ENCODE measurements around the gene MTF1. TPM values are rescaled to one million over a fixed set of nuclear protein-coding genes. Genes with fewer than 3 reads are reported as not detected.

Gene MTF1
- total RNA-seq, 2 donors from 2014 or later = 14.9 to 15.5 TPM

DNA sequence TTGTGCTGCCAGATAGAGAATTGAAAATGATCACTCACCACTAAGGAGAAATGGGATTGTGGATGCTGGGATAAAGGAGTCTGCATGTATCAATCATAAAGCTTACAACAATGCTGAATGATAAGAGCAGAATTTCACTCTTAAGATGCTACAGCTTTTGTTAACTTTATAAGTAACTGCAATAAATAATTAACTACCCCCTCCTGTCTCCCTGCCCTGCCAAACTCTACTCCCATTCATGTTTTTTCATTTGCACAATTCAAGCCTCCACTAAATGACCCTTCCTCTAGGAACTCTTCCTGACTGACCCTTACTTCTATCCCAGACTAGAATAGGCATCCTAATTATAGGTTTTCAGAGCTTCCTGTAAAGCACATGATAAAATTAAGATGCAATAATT lies 14.9 kb downstream of the MTF1 start:
- ATAC-seq = no peak
- intact Hi-C loops (cut with DNase I) = no loop called here

DNA sequence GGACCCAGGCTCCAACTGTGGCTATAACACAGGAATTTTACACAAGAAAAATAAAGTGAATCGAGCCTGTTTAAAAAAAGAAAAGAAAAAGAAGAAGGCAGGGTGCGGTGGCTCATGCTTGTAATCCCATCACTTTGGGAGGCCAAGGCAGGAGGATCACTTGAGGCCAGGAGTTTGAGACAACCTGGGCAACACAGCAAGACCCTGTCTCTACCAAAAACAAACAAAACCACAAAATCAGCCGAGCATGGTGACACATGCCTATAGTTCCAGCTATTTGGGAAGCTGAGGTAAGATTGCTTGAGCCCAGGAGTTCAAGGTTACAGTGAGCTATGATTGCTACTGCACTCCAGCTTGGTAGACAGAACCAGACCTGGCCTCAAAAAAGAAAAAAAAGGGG lies 17.7 kb downstream of the MTF1 start:
- intact Hi-C loops (cut with DNase I) = no loop called here
- no peak for DNase-seq

More for the DNA sequence above, 14.9 kb downstream of the MTF1 start:
- no peak for DNase-seq

DNA sequence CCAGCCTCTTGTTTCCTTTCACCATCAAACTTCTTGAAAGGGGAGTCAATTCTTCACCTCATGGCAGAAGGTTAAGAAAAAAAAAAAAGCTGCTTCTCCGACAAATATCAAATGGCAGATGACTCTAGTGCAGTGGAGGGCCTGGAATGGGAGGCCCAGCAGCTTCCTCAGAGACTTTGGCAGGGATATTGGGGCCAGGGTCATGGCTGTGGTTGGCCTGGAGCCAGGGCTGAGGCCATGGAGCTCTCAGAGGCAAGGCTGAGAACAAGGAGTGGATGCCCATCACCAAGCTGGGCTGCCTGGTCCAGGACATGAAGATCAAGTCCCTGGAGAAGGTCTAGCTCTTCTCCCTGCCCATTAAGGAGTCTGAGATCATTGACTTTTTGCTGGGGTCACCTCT lies 18.7 kb downstream of the MTF1 start:
- intact Hi-C loops (cut with DNase I) = no loop called here
- ATAC-seq (no peak), DNase-seq (no peak)

More for the DNA sequence above, 17.7 kb downstream of the MTF1 start:
- ATAC-seq = no peak

DNA sequence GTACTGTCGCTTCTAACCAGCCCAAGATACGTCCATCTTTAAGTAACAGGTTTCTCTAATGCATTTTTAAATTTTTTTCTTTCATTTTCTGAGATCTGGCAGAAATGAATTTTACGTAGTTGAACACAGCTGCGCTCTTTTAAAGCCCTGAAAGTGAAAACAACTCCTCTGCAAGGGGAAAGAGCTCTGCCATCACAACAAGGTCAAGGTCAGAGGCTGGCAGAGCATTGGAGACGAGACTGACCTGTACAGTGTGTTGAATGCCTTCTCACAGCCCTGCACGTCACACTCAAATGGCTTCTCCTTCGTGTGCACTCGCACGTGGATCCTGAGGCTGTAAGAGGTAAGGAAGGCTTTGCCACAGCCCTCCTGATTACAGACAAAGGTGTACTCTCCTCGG lies 19.7 kb downstream of the MTF1 start:
- intact Hi-C loops (cut with DNase I) = no loop called here
- DNase-seq = no peak
- ATAC-seq = no peak

GRCh38 chr1:37836788-37837187 lies 22.6 kb downstream of the MTF1 start:
- ATAC-seq (no peak), DNase-seq (no peak)
- intact Hi-C loops (cut with DNase I) = no loop called here

DNA sequence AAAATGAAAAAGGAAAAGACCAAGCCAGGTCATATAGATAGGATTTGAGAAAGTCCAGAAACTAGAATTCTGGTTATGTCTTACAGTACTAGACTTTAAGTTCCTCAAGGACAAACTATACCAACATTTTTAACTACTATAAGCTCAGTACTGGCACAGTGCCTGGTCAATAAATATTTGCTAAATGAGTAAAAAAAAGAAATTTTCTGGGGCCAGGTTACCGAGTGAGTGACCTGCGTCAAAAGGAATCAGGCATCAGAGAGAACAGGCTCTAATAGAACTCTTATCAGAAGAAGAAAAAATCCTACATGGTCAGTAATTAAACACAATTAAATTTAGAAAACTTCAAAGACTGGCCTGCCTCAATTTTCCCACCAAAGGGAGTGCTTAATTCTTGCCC lies 27.6 kb downstream of the MTF1 start:
- DNase-seq (no peak), ATAC-seq (no peak)
- intact Hi-C loops (cut with DNase I) = no loop called here

GRCh38 chr1:37831109-37831508 lies 28.3 kb downstream of the MTF1 start:
- intact Hi-C loops (cut with DNase I) = no loop called here
- DNase-seq = no peak

GRCh38 chr1:37828410-37829074 lies 30.9 kb downstream of the MTF1 start:
- DNase-seq = no peak
- intact Hi-C loops (cut with DNase I) = no loop called here
- no peak for ATAC-seq

More at GRCh38 chr1:37831109-37831508, 28.3 kb downstream of the MTF1 start:
- ATAC-seq = no peak

GRCh38 chr1:37825506-37825905 lies 33.9 kb downstream of the MTF1 start:
- intact Hi-C loops (cut with DNase I) = no loop called here
- ATAC-seq = no peak
- no peak for DNase-seq

DNA sequence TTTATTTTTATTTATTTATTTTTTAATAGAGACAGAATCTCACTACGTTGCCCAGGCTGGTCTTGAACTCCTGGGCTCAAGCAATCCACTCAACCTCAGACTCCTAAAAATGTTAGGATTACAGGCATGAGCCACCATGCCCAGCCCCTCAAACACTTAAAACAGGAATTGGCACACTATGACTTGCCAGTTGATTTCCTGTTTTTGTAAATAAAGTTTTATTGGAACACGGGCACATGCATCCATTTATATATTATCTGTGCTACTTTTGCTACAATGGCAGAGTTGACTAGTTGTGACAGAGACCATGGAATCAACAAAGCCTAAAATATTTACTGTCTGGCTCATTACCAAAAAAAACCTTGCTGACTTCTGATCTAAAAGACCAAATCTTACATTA lies 35.4 kb downstream of the MTF1 start:
- ATAC-seq (no peak), DNase-seq (no peak)
- intact Hi-C loops (cut with DNase I) = no loop called here

DNA sequence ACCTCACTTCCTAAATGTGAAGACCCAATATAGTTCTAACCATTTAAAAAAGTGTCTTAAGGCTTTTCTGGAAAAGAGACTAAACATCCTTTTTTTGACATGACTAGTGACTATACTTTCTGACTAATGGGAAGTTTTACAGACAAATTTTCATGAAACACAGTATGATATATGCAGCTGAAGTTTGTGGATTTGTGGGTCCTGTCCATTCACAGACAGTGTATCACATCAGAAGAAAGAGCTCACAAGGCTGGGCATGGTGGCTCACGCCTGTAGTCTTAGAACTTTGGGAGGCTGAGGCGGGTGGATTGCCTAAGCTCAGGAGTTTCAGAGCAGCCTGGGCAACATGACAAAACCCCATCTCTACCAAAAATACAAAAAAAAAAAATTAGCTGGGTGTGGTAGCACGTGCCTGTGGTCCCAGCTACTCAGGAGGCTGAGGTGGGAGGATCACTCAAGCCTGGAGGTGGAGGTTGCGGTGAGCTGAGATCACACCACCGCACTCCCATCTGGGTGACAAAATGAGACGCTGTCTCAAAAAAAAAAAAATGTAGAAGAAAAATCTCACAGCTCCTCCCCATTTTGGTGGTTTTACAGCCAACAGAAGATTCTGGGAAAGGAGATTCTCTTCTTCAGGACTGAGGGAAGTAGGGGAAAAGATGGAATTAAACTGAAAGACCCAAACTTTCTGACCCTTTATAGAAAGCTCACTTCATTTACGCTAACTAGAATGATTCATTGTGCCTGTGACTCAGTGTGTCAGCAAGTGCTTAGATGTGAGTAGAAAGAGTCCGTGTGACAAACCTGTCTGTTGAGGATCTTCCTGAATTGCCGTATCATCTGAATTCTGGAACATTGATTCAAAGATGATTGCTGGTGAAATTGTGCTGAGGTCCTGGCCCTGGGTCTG lies 36.2 kb downstream of the MTF1 start:
- intact Hi-C loops (cut with DNase I) = no loop called here
- ATAC-seq = no peak
- no peak for DNase-seq

DNA sequence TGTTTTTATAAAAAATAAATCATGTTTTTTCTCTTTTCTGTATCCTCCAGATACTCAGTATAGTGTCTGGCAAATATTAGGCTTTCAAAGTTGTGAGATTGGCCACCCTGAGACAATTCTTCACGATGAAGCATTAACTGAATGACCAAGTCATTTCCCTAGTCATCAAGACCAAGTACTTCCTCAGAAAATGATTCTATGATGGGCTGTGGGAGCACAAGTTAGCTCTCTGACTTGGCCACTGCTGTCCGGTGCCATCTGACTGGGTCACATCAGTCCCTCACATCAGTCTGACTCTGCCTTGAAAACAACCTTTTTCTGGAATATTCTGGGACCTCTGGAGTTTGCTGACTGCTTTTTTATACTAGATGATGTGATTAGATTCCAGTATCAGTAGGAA lies 37.9 kb downstream of the MTF1 start:
- ATAC-seq (no peak), DNase-seq (no peak)
- intact Hi-C loops (cut with DNase I) = no loop called here

GRCh38 chr1:37817481-37817880 lies 41.9 kb downstream of the MTF1 start:
- intact Hi-C loops (cut with DNase I) = no loop called here
- ATAC-seq (peak in 1 of 2 donors; percentile 25), DNase-seq (peak; percentile 59)

DNA sequence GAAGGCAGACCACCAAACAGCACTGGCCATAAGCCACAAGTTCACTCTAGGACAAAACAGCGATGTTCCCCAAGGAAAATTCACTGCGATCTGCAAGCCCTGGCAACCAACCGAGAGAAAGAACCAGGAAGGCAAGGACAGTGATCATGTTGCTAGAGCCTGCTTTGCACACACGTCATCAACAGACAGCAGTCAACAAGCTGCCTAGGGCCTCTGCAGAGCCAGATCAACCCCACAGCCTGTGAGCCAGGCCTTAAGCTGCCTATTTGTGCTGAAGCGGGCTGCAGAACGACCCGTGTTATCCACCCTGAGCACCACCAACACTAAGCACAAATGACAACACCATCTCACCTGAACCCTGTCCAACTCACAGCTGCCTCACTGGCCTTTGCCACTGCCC lies 45.1 kb downstream of the MTF1 start:
- ATAC-seq (peak in 1 of 2 donors; percentile 56), DNase-seq (no peak)
- intact Hi-C loops (cut with DNase I) = loop anchor here in 1 of 2 donors (5.0 kb wide), 1 partner anchor 43 kb away; the partner anchor contains the start of gene MTF1

GRCh38 chr1:37813529-37814145 lies 45.8 kb downstream of the MTF1 start:
- intact Hi-C loops (cut with DNase I) = loop anchor here in 1 of 2 donors (5.0 kb wide), 1 partner anchor 44 kb away; the partner anchor contains the start of gene MTF1
- DNase-seq = no peak
- no peak for ATAC-seq

GRCh38 chr1:37811027-37811655 lies 48.3 kb downstream of the MTF1 start:
- DNase-seq (peak; percentile 64), ATAC-seq (no peak)
- intact Hi-C loops (cut with DNase I) = loop anchor here in 1 of 2 donors (5.0 kb wide), 1 partner anchor 46 kb away; the partner anchor contains the start of gene MTF1

- DNase-seq (no peak), ATAC-seq (no peak)
- intact Hi-C loops (cut with DNase I) = loop anchor here in 1 of 2 donors (5.0 kb wide), 2 partner anchors 47 to 118 kb away; partner anchors contain the start of genes CDCA8 and MTF1
These were observed 49.5 kb downstream of the MTF1 start for GRCh38 chr1:37809942-37810341.

GRCh38 chr1:37808369-37809319 lies 50.7 kb downstream of the MTF1 start:
- DNase-seq = peak; percentile 80
- intact Hi-C loops (cut with DNase I) = loop anchor here in 1 of 2 donors (5.0 kb wide), 1 partner anchor 116 kb away; the partner anchor contains the start of gene CDCA8
- ATAC-seq = peak; percentile 85 to 91

All from left cardiac atrium (tissue), 4 donors.